HL-60/S4 (cell line): ENCODE measurements around the gene LRRC63.
"Not testable (repeated sequence)": the region's sequence is repeated elsewhere in the genome, so short reads cannot be mapped to it uniquely, and the experiment has no call there.

Experiments
- in situ Hi-C: fragments of 300-500 bp; cut with MboI; formaldehyde crosslinking; loops from 2 replicates; pipeline ENCODE4 v1.14.3; 2022; ENCODE audit warnings: low sequenced_read_pairs

Gene LRRC63

DNA sequence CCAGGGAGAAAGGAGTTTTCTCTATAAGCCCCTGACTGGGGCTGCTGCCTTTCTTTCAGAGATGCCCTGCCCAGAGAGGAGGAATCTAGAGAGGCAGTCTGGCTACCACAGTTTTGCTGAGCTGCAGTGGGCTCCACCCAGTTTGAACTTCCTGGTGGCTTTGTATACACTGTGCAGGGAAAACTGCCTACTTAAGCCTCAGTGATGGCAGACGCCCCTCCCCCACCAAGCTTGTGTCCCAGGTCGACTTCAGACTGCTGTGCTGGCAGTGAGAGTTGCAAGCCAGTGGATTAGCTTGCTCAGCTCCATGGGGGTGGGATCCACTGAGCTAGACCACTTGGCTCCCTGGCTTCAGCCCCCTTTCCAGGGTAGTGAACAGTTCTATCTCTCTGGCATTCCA, 8.5 kb downstream of the LRRC63 start:
- in situ Hi-C loops = not testable (repeated sequence)

GRCh38 chr13:46229251-46229650, 17.5 kb downstream of the LRRC63 start:
- in situ Hi-C loops = no loop called here

DNA sequence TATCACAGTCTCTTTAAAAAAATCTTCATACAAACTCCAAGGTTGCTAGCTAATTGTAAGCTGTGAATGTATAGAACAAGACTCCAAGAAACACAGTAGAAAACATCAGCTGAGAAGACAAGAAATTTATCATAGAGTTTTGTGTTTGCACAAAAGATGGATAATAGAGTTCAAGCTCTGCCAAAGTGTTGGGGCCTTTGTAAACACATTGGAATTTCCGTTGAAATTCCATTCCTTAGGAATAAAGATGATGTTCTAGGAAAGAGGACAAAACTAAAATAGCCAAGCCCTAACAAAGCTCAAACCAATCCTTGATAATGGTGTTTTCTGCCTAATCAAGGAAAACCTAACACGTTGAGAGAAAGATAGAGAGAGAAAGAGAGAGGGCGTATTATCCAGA, 20.6 kb downstream of the LRRC63 start:
- in situ Hi-C loops = no loop called here

DNA sequence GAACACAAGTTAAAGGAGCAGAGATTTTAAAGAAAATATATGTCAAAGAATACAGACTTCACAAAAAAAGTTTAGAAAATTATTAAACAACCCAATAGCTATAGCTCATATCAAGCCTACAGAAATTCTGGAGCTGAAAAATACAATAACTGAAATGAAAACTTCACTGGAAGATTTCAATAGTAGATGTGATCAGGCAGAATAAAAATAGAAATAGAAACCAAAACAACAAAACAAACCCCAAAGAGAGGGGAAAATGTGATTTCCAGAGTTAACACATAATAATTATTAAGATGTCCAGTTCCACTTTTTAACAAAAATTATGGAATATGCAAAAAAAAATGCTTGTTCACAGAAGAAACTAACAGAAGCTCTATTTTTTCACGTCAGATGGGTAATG, 23.6 kb downstream of the LRRC63 start:
- in situ Hi-C loops = no loop called here

DNA sequence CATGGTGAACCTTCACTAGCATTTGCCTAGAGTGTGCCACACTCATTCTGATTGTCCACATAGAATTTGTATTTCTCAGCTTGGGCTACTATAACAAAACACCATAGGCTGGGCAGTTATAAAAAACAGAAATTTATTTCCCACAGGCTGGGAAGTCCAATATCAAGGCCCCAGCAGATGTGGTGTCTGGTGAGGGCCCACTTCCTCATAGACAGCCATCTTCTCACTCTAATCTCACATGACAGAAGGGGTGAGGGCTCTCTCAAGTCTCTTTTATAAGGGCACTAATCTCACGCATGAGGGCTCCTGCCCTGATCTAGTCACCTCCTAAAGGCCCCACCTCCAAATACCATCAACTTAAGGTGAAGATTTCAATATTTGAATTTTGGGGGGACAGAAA, 53.6 kb downstream of the LRRC63 start:
- in situ Hi-C loops = no loop called here

DNA sequence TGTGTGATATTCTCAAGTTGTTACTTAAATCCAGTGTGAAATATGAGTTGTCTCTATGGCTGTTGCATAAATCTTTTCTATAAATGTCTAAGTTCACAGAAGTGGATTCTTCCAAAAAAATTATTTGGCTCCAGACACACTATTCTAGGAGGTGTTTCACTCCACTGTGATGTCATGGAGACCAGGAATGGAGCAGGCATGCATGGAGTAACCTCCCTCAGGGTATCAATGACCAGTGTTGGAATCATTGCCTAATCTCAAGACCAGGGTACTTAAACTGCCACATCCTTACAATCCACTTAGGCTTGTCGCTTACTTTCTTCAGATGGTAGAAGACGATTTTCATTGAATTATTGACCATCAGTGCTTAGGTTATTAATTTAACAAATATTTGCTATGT, 55.4 kb downstream of the LRRC63 start:
- in situ Hi-C loops = no loop called here

DNA sequence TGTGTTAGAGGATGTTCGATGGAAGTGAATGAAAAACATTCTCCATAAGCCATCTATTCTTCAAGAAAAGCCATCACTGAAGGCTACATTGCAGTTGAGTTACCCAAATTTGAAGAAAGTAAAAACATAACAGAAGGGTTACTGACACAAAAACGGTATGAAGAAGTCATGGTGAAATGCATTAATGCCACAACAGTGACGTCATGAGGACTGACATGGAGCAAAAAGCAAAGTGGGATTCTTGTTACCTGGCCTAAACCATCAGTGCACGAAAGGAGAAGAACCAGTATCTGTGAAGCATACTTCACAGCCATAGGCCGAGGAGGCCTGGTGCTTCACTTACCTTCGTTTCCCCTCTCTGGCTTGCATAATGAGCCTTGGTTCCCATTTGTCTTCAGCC, 58.7 kb downstream of the LRRC63 start:
- in situ Hi-C loops = no loop called here

GRCh38 chr13:46274094-46274698, 62.5 kb downstream of the LRRC63 start:
- in situ Hi-C loops = no loop called here

DNA sequence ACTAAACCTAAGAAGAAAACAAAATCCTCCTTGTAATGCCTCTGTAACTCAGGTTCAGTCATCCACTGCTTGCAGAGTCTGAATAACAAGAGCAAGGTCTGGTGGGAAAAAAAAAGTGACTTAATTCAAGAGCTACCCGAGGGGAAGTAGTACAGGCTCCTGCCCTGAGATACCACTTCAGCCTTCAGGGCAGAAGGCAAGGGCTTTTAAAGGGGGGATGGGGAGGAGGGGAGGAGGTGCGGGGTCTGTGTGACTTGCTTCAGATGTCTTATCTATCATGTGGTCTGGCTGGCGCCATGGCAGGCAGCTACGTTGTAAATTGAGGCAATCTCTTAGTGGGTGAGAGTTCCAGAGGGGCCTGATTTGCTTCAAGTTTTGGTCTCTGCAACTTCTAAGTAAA, 66.7 kb downstream of the LRRC63 start:
- in situ Hi-C loops = loop anchor here (25.0 kb wide), 1 partner anchor 116 kb away; no protein-coding TSS in a partner anchor

- in situ Hi-C loops = loop anchor here (25.0 kb wide), 1 partner anchor 119 kb away; no protein-coding TSS in a partner anchor
These were observed 70.1 kb downstream of the LRRC63 start for GRCh38 chr13:46281779-46282178.

DNA sequence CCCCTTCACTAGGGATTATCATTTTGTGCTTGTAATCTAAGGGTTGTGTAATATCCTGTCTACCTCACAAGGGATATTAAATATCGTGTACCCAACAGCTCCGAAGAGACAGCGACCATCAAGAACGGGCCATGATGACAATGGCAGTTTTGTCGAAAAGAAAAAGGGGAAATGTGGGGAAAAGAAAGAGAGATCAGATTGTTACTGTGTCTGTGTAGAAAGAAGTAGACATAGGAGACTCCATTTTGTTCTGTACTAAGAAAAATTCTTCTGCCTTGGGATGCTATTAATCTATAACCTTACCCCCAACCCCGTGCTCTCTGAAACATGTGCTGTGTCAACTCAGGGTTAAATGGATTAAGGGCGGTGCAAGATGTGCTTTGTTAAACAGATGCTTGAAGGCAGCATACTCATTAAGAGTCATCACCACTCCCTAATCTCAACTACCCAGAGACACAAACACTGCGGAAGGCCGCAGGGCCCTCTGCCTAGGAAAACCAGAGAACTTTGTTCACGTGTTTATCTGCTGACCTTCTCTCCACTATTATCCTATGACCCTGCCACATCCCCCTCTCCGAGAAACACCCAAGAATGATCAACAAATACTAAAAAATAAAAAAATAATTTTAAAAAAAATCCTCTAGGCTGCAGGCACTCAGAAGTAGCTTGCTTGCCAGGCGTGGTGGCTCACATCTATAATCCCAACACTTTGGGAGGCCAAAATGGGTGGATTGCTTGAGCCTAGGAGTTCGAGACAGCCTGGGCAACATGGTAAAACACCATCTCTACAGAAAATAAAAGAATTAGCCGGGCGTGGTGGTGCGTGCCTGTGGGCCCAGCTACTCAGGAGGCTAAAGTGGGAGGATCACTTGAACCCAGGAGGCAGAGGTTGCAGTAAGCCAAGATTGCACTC, 72.4 kb downstream of the LRRC63 start:
- in situ Hi-C loops = loop anchor here (25.0 kb wide), 1 partner anchor 122 kb away; no protein-coding TSS in a partner anchor

- in situ Hi-C loops = loop anchor here (25.0 kb wide), 1 partner anchor 125 kb away; no protein-coding TSS in a partner anchor
These were observed 75.2 kb downstream of the LRRC63 start for GRCh38 chr13:46286972-46287371.

DNA sequence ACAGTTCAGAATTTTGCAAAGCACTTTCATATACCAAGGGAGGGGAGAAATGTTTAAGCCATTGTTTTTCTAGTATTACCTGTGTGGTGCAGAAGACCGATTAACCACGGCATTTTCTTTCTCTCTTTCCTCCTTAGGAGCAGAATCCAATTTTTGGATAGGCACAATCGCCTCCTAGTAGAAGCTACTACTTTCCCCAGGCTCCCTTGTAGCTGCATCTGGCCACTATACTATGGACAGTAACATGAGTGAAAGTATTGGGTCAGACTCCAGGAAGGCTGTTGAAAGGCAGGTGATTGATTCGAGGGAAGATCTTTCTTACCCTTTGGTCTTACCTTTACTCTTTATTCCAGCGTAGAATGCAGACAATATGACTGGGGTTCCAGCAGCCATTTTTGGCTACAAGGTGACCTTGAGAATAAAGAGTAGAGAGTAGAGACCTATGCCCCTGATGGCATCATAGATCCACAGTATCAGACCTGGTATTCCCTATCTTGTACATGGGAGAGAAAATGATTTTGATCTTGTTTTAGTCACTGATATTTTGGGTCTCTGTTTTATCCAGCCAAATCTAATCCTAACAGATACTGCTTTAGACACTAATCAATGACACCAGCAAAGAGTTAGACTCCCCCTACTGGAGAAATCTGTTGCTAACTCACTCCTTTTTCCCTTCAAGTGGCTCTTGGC, 77.0 kb downstream of the LRRC63 start:
- in situ Hi-C loops = loop anchor here (25.0 kb wide), 1 partner anchor 126 kb away; no protein-coding TSS in a partner anchor

- in situ Hi-C loops = loop anchor here (25.0 kb wide), 1 partner anchor 127 kb away; no protein-coding TSS in a partner anchor
These were observed 77.7 kb downstream of the LRRC63 start for GRCh38 chr13:46289260-46289955.

DNA sequence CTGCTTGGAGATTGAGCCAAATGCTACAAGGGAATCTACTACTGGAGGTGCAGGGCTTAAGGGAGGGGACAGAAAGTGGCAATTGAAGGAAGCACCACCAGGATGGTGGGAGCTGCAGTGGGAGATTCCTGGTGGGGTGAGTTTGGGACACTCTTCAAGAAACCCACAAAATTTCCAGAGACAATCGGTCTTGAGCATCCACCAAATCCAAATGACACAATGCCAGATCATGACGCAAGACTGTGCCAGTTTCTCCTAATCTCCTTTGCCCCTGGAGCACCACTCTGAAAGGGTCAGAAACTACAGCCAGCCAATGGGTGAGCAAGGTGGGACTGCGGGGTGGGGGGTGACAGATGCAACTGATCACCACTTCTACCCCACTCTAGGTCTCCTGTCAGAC, 78.7 kb downstream of the LRRC63 start:
- in situ Hi-C loops = loop anchor here (25.0 kb wide), 1 partner anchor 128 kb away; no protein-coding TSS in a partner anchor

- in situ Hi-C loops = loop anchor here (25.0 kb wide), 1 partner anchor 131 kb away; no protein-coding TSS in a partner anchor
These were observed 81.7 kb downstream of the LRRC63 start for GRCh38 chr13:46293436-46293835.

DNA sequence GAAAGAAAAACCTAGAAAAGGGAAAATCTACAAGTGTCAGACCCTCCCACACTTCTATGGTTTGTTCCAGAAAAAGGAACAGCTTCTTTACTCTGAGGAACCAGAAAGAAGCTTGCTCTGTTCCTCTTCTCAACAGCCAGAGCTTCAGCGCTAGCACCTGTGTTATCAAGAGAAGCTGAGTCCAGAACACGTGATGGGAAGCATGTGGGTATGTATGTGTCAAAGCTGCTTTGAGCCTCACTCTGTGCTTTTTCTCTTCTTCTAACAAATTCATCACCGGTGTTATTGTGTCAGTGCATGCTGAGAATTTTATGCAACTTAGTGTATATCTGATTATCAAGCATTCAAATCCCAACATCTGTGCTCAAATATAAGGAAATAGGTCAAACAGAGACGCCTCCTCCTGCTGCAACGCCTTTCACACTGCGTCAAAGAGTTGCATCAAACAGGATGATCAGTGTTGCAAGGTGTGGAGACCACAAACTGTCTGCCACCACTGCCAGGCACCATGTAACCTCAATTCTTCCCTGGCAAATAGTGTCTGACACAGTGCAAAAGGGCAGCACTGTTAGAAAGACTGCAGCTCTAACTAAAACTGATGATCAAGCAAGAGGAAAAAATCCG, 83.9 kb downstream of the LRRC63 start:
- in situ Hi-C loops = loop anchor here (25.0 kb wide), 1 partner anchor 133 kb away; no protein-coding TSS in a partner anchor

DNA sequence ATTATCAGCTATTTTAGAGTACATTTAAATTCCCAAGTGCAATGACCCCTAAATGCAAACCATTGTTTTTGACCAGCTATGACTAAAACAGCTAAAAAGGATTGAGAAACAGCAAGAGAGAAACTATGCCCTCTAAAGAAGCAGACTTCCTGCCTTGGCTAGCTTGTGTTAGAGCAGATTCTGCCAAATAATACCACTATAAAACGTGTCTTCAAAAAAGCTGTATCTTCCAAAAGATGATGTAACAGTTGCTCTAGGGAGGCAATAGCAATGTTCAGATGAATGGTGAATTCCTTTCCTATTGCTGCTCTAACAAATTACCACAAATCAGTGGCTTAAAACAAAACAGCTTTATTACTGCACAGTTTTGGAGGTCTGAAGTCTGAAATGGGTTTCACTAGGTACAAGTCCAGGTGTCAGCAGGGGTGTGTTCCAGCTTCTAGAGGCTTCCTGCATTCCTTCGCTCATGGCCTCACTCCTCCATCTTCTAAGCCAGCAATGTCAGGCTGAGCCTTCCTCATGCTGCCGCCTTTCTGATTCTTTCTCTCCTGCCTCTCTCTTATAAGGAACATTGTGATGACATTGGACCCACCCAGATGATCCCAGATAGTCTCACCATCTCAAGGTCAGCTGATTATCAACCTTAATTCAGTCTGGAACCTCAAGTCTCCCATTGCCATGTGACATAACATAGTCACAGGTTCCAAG, 84.5 kb downstream of the LRRC63 start:
- in situ Hi-C loops = loop anchor here (25.0 kb wide), 1 partner anchor 134 kb away; no protein-coding TSS in a partner anchor

GRCh38 chr13:46296921-46297320, 85.2 kb downstream of the LRRC63 start:
- in situ Hi-C loops = loop anchor here (25.0 kb wide), 1 partner anchor 135 kb away; no protein-coding TSS in a partner anchor
